GM19099 (cell line): ENCODE measurements around the gene DENND1A.

ENCODE experiments used
- POLR2A ChIP-seq: IDR thresholded peaks from 3 replicates; pipeline ENCODE4 v1.6.1; 2011; ENCODE audit warnings: low read depth; ENCODE audit not compliant: insufficient read length; ENCODE audit errors: extremely low read depth

The DENND1A gene

DNA sequence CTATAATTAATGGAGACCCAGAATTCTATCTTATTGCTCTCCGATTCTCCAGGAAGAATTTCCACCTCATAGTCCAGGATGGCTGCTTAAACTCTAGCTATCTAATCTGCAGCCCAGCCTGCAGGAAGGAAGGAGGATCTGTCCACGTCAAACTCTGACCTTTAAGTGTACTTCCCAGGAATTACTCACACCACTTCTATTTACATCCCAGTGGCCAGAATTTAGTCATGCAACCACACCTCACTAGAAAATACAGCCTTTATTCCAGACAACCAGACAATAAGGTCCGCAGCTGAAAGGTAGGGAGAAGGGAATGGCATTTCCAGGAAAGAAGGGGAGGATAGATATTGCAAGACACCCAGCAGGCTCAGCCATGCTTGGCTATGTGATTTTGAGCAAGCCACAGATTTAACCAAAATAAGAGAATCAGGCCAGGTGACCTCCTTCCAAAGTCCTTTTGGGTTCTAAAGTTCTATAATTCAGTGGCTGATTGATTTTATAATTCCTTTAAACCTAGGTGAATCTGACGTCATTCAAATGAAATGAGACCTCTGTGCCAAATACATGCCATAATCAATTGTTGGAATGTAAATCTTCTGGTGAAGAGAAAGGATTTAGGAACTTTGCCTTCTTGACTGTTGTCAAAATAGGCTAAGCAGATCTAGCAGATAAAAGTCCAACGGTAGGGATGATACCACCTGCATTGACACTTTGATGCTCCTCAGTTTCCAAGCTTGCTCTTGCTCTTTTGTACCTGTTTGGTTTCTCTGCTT lies 3.7 kb upstream of the DENND1A start:
- no peak for TF ChIP-seq POLR2A

- TF ChIP-seq POLR2A = no peak
Observed at GRCh38 chr9:123929177-123929869, 603 bp downstream of the DENND1A start.

- no peak for TF ChIP-seq POLR2A
Observed at GRCh38 chr9:123928533-123929176, 1.3 kb downstream of the DENND1A start.

- no peak for TF ChIP-seq POLR2A
Observed at GRCh38 chr9:123927625-123928532, 2.0 kb downstream of the DENND1A start.

DNA sequence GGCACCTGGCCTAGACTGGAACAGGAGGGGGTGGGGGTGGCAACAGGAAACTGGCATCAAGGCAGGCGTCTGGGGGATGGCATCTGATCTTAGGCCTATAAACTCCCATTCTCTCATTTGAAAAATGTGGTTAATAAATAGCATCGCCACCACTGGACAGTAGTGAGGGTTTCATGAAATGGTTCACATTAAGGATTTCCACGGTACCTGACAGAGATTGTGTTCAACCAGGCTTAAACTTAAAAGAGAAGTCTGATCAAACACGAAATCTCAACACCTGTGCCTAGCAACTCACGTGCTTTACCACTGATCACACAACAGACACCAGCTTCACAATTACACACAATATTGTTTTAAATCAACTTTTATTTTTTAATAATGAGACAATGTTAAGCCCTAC lies 3.0 kb downstream of the DENND1A start:
- no peak for TF ChIP-seq POLR2A

GRCh38 chr9:123925819-123926218 lies 4.1 kb downstream of the DENND1A start:
- no peak for TF ChIP-seq POLR2A

DNA sequence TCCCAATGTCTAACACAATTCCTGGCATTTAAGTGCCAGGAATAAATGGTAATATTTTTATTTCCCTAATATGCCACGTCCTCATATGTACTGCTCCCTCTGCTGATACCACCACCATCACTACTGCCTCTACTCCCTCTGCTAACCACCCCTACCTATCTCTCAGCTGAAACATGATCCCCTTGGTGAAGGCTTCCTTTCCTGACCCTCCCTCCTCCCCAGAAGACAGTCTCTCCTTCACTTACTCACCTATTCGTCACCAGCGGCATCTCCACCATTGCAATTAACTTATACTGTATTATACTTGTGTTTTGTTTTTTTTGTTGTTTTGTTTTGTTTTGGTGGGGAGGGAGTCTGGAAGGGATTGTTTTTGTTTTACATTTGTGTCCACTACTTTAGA lies 4.8 kb downstream of the DENND1A start:
- TF ChIP-seq POLR2A = no peak

- no peak for TF ChIP-seq POLR2A
Observed at GRCh38 chr9:123924727-123925126, 5.2 kb downstream of the DENND1A start.

DNA sequence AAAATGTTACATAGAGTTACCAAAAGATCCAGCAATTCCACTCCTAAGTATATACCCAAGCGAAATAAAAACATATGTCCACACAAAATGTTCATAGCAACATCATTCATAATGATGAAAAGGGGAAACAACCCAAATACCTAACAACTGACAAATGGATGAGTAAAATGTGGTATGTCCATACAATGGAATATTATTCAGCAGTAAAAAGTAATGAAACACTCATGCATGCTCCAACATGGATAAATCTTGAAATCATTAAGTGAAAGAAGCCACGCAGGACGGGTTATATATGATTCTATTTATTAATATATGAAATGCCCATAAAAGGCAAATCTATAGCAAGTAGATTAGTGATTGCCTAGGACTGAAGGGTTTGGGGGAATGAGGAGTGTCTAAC lies 6.0 kb downstream of the DENND1A start:
- no peak for TF ChIP-seq POLR2A

DNA sequence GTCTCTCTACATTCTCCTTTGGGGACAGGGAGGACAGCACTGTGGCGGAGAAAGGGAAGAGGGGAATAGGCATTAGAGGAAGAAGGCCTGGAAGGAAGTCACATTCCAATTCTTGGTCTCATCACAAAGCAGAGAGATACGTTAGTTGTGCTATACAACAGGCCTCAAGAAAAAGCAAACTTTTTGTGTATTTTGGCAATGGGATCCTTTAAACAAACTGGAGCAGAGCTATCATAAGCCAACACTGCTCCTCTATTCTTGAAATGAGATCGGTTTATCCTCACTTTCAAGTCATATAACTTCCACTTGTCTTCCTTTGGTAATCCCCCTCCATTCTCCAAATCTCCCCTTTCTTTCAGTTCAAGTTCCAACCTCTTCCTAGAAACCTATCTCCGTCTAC lies 6.5 kb downstream of the DENND1A start:
- no peak for TF ChIP-seq POLR2A

GRCh38 chr9:123922911-123923310 lies 7.0 kb downstream of the DENND1A start:
- no peak for TF ChIP-seq POLR2A

DNA sequence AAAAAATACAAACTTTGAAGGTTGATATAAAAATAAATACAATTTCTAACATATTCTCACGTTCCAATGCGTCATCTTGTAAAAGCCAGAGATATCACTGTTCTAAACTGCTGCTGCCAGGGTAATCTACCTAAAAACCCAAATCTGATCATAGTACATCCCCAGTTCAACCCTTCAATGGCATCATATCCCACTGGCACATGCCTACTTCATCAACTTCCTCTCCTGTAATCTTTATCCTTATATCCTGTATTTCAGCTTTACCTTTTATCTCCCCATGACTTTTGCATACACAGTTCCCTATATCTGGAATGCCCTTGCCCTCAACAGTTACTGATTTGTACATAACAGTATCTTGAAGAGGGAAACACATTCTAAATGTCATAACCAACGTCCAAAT lies 7.5 kb downstream of the DENND1A start:
- no peak for TF ChIP-seq POLR2A

GRCh38 chr9:123914517-123915196 lies 15.3 kb downstream of the DENND1A start:
- TF ChIP-seq POLR2A = no peak

- TF ChIP-seq POLR2A = no peak
Observed at GRCh38 chr9:123912167-123912897, 17.6 kb downstream of the DENND1A start.

- no peak for TF ChIP-seq POLR2A
Observed at GRCh38 chr9:123911024-123911423, 18.9 kb downstream of the DENND1A start.
